Activated CD8-positive, alpha-beta T cell treated with anti-CD3 and anti-CD28 coated beads, Interleukin-2, amount 10 ng/mL, durations not matched to agents 7 days and 5 days (primary cell): ENCODE data around the gene LRCH4. TPM values are rescaled to one million over a fixed set of nuclear protein-coding genes. Genes with fewer than 3 reads are reported as not detected.
A peak's percentile ranks its signal among the peaks of the same experiment; 100 is the strongest.
"Not testable (repeated sequence)": the region's sequence is repeated elsewhere in the genome, so short reads cannot be mapped to it uniquely, and the experiment has no call there.

Experiments
- ATAC-seq: fragments of 150-1000 bp; cut with Tn5 transposase; one replicate; pipeline ENCODE4 v1.10.0; 2021; ENCODE audit warnings: moderate library complexity
- CTCF ChIA-PET: fragments of 350-600 bp; sonication (Branson Sonifier 250); formaldehyde crosslinking; loops from one replicate; lab custom pipeline; 2021; ENCODE audit warnings: antibody characterized with exemption; lab: Charles Lee
- POLR2A ChIA-PET: fragments of 350-600 bp; sonication (Branson Sonifier 250); formaldehyde crosslinking; loops from one replicate; lab custom pipeline; 2021; ENCODE audit warnings: antibody characterized with exemption; lab: Charles Lee
- DNase-seq: peaks from one replicate; pipeline ENCODE4 v3.0.0-alpha.2; 2020
- H3K27ac Mint-ChIP-seq: one replicate; pipeline ENCODE4 v1.8.0; 2021; ENCODE audit warnings: mild to moderate bottlenecking, mixed read lengths
- H3K27me3 Mint-ChIP-seq: one replicate; pipeline ENCODE4 v1.8.0; 2021; ENCODE audit warnings: low read depth, mixed read lengths
- H3K36me3 Mint-ChIP-seq: one replicate; pipeline ENCODE4 v1.8.0; 2021; ENCODE audit warnings: low read depth, mixed read lengths
- H3K4me1 Mint-ChIP-seq: one replicate; pipeline ENCODE4 v1.8.0; 2021; ENCODE audit warnings: low read depth, mixed read lengths
- H3K4me3 Mint-ChIP-seq: one replicate; pipeline ENCODE4 v1.8.0; 2021; ENCODE audit warnings: mild to moderate bottlenecking, mixed read lengths
- H3K9me3 Mint-ChIP-seq: one replicate; pipeline ENCODE4 v1.8.0; 2022; ENCODE audit warnings: mixed read lengths; ENCODE audit not compliant: insufficient read depth
- total RNA-seq, 2 experiments: library from RNA; stranded (reverse); gene quantifications; one replicate each; pipeline ENCODE4 v1.2.3, GENCODE V29; 2021

Gene LRCH4
- total RNA-seq, 2 experiments from 2014 or later, result 191 to 193 TPM

DNA sequence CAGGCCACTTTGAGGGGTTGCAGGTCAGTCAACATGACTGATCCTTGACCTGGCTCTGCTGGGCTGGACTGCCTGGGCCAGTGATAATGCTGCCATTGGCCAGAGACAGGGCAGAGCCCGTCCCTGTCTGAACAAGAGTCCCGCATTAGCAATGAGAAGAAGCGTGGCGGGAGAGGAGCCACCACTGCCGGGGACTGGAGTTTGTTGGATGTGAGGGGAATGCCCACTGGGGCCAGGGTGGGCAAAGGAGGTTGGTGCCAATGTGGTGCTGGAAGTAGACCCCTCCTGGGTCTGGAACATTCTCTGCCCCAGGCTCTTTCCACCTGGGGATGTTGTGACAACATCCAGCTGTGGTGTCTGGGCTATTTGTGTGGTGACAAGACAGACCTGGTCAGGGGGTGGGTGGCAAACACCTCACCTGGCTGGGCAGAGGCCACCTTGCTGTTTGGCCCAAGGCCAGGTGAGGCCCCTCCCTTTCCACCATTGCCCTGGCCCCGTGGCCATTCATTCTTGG is 19.9 kb downstream of the LRCH4 start:
- H3K27me3 Mint-ChIP-seq, result no peaks in the 10 kb centered on the region
- H3K9me3 Mint-ChIP-seq, result no peaks in the 10 kb centered on the region
- ATAC-seq (no peak), DNase-seq (no peak)
- POLR2A ChIA-PET, result interaction anchor here (0.7 to 2.0 kb wide), 4 partner anchors 16 to 88 kb away, joined by 3 to 8 read pairs (median 3); partner anchors contain the start of gene FBXO24
- peaks cover 56% of the 10 kb centered on the region for H3K4me1 Mint-ChIP-seq
- peaks cover 20% of the 10 kb centered on the region for H3K36me3 Mint-ChIP-seq
- H3K27ac Mint-ChIP-seq, result peak overlapping the region; percentile 62
- H3K4me3 Mint-ChIP-seq, result no peak overlapping the region
- CTCF ChIA-PET, result interaction anchor here (0.7 to 12.0 kb wide), 7 partner anchors 11 to 125 kb away, joined by 3 to 213 read pairs (median 7); partner anchors contain the start of genes FBXO24 and LRCH4

- POLR2A ChIA-PET, result interaction anchor here (0.7 to 2.0 kb wide), 5 partner anchors 15 to 87 kb away, joined by 3 to 8 read pairs (median 3); partner anchors contain the start of gene FBXO24
- Mint-ChIP-seq H3K4me1 (peaks cover 48% of the 10 kb centered on the region), H3K27me3 (no peaks in the 10 kb centered on the region)
Measured at GRCh38 chr7:100565133-100565571, 20.8 kb downstream of the LRCH4 start.

DNA sequence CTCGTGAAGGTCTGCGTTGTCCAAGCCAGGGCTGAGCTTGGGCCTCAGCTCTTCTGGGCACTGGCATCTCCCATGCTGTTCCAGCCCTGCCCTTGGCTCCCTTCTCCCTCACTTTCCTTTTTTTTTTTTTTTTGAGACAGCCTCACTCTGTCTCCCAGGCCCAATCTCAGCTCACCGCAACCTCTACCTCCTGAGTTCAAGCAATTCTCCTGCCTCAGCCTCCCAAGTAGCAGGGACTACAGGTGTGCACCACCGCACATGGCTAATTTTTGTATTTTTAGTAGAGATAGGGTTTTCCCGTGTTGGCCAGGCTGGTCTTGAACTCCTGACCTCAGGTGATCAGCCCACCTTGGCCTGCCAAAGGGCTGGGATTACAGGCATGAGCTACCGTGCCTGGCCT is 21.5 kb downstream of the LRCH4 start:
- H3K4me3 Mint-ChIP-seq, H3K27me3 Mint-ChIP-seq, DNase-seq, H3K9me3 Mint-ChIP-seq, ATAC-seq: not testable (repeated sequence)
- H3K36me3 Mint-ChIP-seq, result peaks cover 22% of the 10 kb centered on the region
- peaks cover 43% of the 10 kb centered on the region for H3K4me1 Mint-ChIP-seq
- ChIA-PET CTCF (interaction anchor here (0.8 to 12.0 kb wide), 20 partner anchors 8 to 376 kb away, joined by 3 to 213 read pairs (median 5); partner anchors contain the start of genes FBXO24, LRCH4, MOSPD3 and POP7), POLR2A (interaction anchor here (1.8 kb wide), 1 partner anchor 21 kb away, joined by 5 read pairs; no protein-coding TSS in a partner anchor)
- peak overlapping the region; percentile 43 for H3K27ac Mint-ChIP-seq

More at GRCh38 chr7:100565133-100565571, 20.8 kb downstream of the LRCH4 start:
- Mint-ChIP-seq H3K27ac (no peak overlapping the region), H3K4me3 (no peak overlapping the region), H3K36me3 (peaks cover 20% of the 10 kb centered on the region), H3K9me3 (no peaks in the 10 kb centered on the region)
- CTCF ChIA-PET, result interaction anchor here (0.7 to 12.0 kb wide), 12 partner anchors 9 to 102 kb away, joined by 3 to 213 read pairs (median 4); partner anchors contain the start of genes FBXO24, LRCH4 and MOSPD3
- ATAC-seq (no peak), DNase-seq (no peak)

GRCh38 chr7:100563809-100564400 is 22.0 kb downstream of the LRCH4 start:
- Mint-ChIP-seq H3K9me3 (no peaks in the 10 kb centered on the region), H3K4me1 (peaks cover 42% of the 10 kb centered on the region), H3K36me3 (peaks cover 25% of the 10 kb centered on the region), H3K27ac (peak overlapping the region; percentile 65), H3K4me3 (no peak overlapping the region), H3K27me3 (no peaks in the 10 kb centered on the region)
- ATAC-seq (peak; percentile 67), DNase-seq (peak; percentile 89)
- CTCF ChIA-PET, result interaction anchor here (0.8 to 12.0 kb wide), 21 partner anchors 8 to 376 kb away, joined by 3 to 213 read pairs (median 5); partner anchors contain the start of genes FBXO24, LRCH4, MOSPD3 and POP7
- POLR2A ChIA-PET, result interaction anchor here (1.8 kb wide), 1 partner anchor 21 kb away, joined by 5 read pairs; no protein-coding TSS in a partner anchor

GRCh38 chr7:100563100-100563564 is 22.8 kb downstream of the LRCH4 start:
- DNase-seq, result no peak
- Mint-ChIP-seq H3K9me3 (no peaks in the 10 kb centered on the region), H3K4me1 (peaks cover 35% of the 10 kb centered on the region), H3K4me3 (no peak overlapping the region), H3K27me3 (no peaks in the 10 kb centered on the region), H3K36me3 (peaks cover 29% of the 10 kb centered on the region), H3K27ac (no peak overlapping the region)
- ChIA-PET CTCF (interaction anchor here (0.9 to 12.0 kb wide), 12 partner anchors 9 to 143 kb away, joined by 3 to 213 read pairs (median 6); partner anchors contain the start of genes FBXO24, LRCH4, MOSPD3 and POP7), POLR2A (interaction anchor here (1.4 kb wide), 1 partner anchor 24 kb away, joined by 3 read pairs; the partner anchor contains the start of gene AGFG2)
- ATAC-seq, result no peak

DNA sequence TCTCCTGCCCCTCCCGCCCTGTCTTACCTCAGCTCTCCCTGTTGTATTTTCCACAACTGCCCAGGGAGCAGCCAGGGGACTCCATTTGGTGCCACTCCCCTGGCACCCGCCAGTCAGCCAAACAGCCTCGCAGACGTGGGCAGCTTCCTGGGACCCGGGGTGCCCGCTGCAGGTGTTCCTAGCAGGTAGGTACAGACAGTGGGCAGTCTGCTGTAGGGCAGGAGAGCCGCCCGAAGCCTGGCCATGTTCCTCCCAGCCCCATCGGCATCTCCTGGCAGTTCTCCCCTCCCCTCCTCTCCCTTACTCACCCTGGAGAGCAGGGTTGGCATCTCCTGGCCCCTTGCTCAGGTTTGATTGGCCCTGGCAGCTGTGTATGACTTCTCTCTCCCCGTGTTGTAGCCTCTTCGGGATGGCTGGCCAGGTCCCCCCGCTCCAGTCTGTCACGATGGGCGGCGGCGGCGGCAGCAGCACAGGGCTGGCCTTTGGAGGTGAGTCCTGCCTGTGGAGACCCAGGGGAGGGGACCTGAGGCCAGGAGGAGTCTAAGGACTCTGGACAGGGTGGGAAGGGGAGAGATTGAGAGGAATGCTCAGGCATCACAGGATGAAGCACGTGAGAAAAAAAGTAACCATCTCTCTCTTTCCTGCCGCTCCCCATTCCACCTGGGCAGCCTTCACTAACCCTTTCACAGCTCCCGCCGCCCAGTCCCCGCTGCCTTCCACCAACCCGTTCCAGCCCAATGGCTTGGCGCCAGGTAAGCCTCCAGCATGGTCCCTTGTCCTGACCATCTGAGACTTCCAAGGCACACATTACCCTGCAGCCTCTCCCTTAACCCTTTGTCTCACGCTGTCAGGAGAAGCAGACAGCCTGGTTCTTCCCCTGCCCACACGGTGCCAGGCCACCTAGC is 23.5 kb downstream of the LRCH4 start:
- Mint-ChIP-seq H3K36me3 (peaks cover 31% of the 10 kb centered on the region), H3K4me1 (peaks cover 28% of the 10 kb centered on the region), H3K27ac (no peak overlapping the region), H3K27me3 (no peaks in the 10 kb centered on the region), H3K4me3 (no peak overlapping the region), H3K9me3 (no peaks in the 10 kb centered on the region)
- CTCF ChIA-PET, result interaction anchor here (1.3 to 12.0 kb wide), 3 partner anchors 17 to 99 kb away, joined by 3 to 213 read pairs (median 57); partner anchors contain the start of genes FBXO24 and LRCH4
- ATAC-seq (no peak), DNase-seq (no peak)
- POLR2A ChIA-PET, result interaction anchor here (1.4 kb wide), 1 partner anchor 24 kb away, joined by 3 read pairs; the partner anchor contains the start of gene AGFG2

- DNase-seq (no peak), ATAC-seq (no peak)
- Mint-ChIP-seq H3K27me3 (no peaks in the 10 kb centered on the region), H3K36me3 (peaks cover 35% of the 10 kb centered on the region), H3K4me1 (peaks cover 21% of the 10 kb centered on the region), H3K4me3 (no peak overlapping the region), H3K27ac (no peak overlapping the region), H3K9me3 (no peaks in the 10 kb centered on the region)
- ChIA-PET POLR2A (no interaction called here), CTCF (interaction anchor here (1.4 to 12.0 kb wide), 4 partner anchors 16 to 144 kb away, joined by 4 to 213 read pairs (median 52); partner anchors contain the start of genes FBXO24 and LRCH4)
Measured at GRCh38 chr7:100561491-100562194, 24.3 kb downstream of the LRCH4 start.

- H3K27me3 Mint-ChIP-seq, result no peaks in the 10 kb centered on the region
- H3K9me3 Mint-ChIP-seq, result no peaks in the 10 kb centered on the region
- no peak overlapping the region for H3K27ac Mint-ChIP-seq
- ATAC-seq (no peak), DNase-seq (no peak)
- no peak overlapping the region for H3K4me3 Mint-ChIP-seq
- H3K4me1 Mint-ChIP-seq, result peaks cover 18% of the 10 kb centered on the region
- peaks cover 42% of the 10 kb centered on the region for H3K36me3 Mint-ChIP-seq
- POLR2A ChIA-PET, result interaction anchor here (1.1 to 1.8 kb wide), 3 partner anchors 20 to 90 kb away, joined by 3 to 5 read pairs (median 3); partner anchors contain the start of gene AGFG2
- CTCF ChIA-PET, result interaction anchor here (0.8 to 12.0 kb wide), 25 partner anchors 10 to 292 kb away, joined by 3 to 213 read pairs (median 5); partner anchors contain the start of genes AGFG2, FBXO24, GIGYF1 and LRCH4
Measured at GRCh38 chr7:100559127-100559526, 26.8 kb downstream of the LRCH4 start.

DNA sequence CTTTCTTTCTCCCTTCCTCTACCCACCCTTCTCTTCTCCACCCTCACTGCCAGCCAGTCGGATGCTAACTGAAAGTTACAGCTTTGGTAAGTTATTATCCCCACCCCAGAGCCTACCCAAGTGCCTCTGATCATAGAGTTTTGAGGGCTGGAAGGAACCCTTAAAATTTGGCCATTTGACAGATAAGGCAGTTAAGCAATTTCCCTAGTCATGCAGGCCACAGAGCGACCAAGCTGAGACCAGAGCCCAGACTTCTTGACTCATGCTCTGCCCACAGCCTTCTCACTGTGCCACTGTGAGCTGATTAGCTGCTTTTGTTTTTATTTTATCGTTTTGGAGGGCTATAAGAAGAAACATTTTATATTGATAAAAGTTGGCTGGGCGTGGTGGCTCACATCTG is 29.4 kb downstream of the LRCH4 start:
- peaks cover 11% of the 10 kb centered on the region for H3K4me1 Mint-ChIP-seq
- H3K9me3 Mint-ChIP-seq, result no peaks in the 10 kb centered on the region
- no peaks in the 10 kb centered on the region for H3K27me3 Mint-ChIP-seq
- ChIA-PET CTCF (interaction anchor here (0.7 to 12.0 kb wide), 6 partner anchors 8 to 366 kb away, joined by 3 to 213 read pairs (median 4); partner anchors contain the start of gene NYAP1), POLR2A (no interaction called here)
- peaks cover 46% of the 10 kb centered on the region for H3K36me3 Mint-ChIP-seq
- no peak overlapping the region for H3K4me3 Mint-ChIP-seq
- no peak for DNase-seq
- peak overlapping the region; percentile 72 for H3K27ac Mint-ChIP-seq
- no peak for ATAC-seq

- H3K4me3 Mint-ChIP-seq, result no peak overlapping the region
- ATAC-seq (no peak), DNase-seq (no peak)
- no peak overlapping the region for H3K27ac Mint-ChIP-seq
- ChIA-PET POLR2A (interaction anchor here (0.8 kb wide), 1 partner anchor 31 kb away, joined by 3 read pairs; the partner anchor contains the start of gene FBXO24), CTCF (interaction anchor here (0.5 to 12.0 kb wide), 6 partner anchors 9 to 365 kb away, joined by 3 to 213 read pairs (median 6); partner anchors contain the start of gene NYAP1)
- no peaks in the 10 kb centered on the region for H3K9me3 Mint-ChIP-seq
- H3K36me3 Mint-ChIP-seq, result peaks cover 46% of the 10 kb centered on the region
- no peaks in the 10 kb centered on the region for H3K27me3 Mint-ChIP-seq
- peaks cover 11% of the 10 kb centered on the region for H3K4me1 Mint-ChIP-seq
Measured at GRCh38 chr7:100555701-100556100, 30.2 kb downstream of the LRCH4 start.
